AG04449 (cell line): ENCODE measurements around the gene BCL6.
A peak's percentile ranks its signal among the peaks of the same experiment; 100 is the strongest.

ENCODE experiments used
- CTCF ChIA-PET: fragments of 350-600 bp; formaldehyde crosslinking; extraction: SDS; loops from one replicate; lab custom pipeline; 2021; ENCODE audit warnings: antibody characterized with exemption; lab: Yijun Ruan, JAX
- POLR2A ChIA-PET: fragments of 400-600, 350-600 bp; formaldehyde crosslinking; extraction: SDS; loops from one replicate; lab custom pipeline; 2020; ENCODE audit warnings: antibody characterized with exemption, inconsistent platforms; lab: Yijun Ruan, JAX
- DNase-seq: peaks from one replicate; pipeline ENCODE4 v3.0.0-alpha.2; 2010; ENCODE audit warnings: low read depth, low spot score
- H3K4me3 ChIP-seq: 2 replicates; pipeline ENCODE4 v1.5.1; 2011; ENCODE audit warnings: low read depth, mild to moderate bottlenecking, control low read depth, low read length
- TF ChIP-seq, protein P1 (sequence below): IDR thresholded peaks from one replicate; pipeline ENCODE4 v1.5.1; 2011; ENCODE audit warnings: mild to moderate bottlenecking, moderate library complexity, low read length, control low read depth, inconsistent platforms; ENCODE audit not compliant: insufficient read depth; ENCODE audit errors: missing control alignments

BCL6 gene

DNA sequence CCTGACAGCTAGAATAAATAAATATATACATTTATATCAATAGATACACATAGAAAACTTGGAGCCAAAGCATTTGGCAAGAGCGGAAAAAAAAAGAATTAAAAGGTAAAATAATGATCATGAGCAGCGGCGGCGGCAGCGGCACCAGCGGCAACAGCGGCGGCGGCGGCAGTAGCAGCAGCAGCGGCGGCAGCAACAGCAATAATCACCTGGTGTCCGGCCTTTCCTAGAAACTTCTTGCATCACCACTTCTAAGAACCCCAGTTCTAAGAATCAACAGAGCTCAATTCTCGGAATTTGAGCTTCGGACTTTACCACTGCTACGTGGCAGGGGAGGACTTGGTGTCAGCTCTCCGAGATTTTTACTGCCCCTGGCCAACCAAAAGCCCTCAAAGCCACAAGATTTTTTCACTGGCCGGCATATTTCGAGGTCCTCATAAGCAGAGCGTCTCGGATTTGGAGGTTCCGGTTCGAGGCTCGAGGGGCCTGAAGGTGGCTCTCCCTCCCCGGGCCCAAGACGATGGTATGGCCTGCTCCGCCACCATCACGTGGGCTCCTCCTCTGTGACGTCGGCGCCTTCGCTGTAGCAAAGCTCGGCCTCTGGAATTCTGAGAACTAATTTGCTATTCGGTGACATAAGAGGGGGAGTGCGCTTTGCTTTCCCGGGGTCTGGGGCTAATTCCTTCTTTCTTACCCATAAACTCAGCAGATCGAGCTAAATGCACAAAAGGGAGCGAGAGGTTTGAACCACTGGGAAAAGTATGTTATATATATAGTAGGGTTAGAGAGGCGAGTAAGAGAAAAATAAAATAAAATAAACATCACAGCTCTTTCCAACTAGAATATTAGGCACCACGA, at the start of gene BCL6:
TSS of gene BCL6 (minus strand) at position 268 of the 858 bp plus-strand sequence. CDS start 11,775 bp downstream, outside the sequence.
- POLR2A ChIA-PET, result interaction anchor here (0.6 to 1.9 kb wide), 29 partner anchors 14 to 1390 kb away, joined by 3 to 19 read pairs (median 3); partner anchors contain the start of gene LPP
- peak; percentile 96 for DNase-seq
- CTCF ChIA-PET, result interaction anchor here (0.8 to 6.4 kb wide), 9 partner anchors 9 to 1209 kb away, joined by 3 to 72 read pairs (median 3); no protein-coding TSS in a partner anchor
- peak within 1 kb of the TSS; percentile 94 for H3K4me3 ChIP-seq
- TF ChIP-seq, protein P1, sequence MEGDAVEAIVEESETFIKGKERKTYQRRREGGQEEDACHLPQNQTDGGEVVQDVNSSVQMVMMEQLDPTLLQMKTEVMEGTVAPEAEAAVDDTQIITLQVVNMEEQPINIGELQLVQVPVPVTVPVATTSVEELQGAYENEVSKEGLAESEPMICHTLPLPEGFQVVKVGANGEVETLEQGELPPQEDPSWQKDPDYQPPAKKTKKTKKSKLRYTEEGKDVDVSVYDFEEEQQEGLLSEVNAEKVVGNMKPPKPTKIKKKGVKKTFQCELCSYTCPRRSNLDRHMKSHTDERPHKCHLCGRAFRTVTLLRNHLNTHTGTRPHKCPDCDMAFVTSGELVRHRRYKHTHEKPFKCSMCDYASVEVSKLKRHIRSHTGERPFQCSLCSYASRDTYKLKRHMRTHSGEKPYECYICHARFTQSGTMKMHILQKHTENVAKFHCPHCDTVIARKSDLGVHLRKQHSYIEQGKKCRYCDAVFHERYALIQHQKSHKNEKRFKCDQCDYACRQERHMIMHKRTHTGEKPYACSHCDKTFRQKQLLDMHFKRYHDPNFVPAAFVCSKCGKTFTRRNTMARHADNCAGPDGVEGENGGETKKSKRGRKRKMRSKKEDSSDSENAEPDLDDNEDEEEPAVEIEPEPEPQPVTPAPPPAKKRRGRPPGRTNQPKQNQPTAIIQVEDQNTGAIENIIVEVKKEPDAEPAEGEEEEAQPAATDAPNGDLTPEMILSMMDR, result no peak

DNA sequence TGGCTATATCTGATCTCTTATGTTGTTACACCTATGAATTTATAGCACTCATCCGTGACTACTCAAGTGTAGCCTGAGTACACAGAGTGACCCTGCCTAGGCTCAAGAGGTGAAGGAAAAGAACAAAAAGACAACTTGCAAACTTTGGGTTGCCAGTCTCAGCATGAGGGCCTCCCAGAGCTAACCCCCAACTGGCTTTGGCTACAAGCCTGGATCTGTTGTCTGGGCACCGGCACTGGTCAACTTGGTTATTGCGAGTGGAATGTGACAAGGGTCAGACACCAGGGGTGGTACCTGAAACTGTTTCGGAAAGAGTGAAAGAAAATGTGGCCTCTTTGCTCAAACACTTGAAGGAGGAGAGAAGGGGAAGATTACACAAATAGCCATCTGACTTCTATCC, 49.5 kb upstream of the BCL6 start:
- POLR2A ChIA-PET, result no interaction called here
- no peak overlapping the region for H3K4me3 ChIP-seq
- TF ChIP-seq, protein P1, result no peak
- no peak for DNase-seq
- CTCF ChIA-PET, result no interaction called here

DNA sequence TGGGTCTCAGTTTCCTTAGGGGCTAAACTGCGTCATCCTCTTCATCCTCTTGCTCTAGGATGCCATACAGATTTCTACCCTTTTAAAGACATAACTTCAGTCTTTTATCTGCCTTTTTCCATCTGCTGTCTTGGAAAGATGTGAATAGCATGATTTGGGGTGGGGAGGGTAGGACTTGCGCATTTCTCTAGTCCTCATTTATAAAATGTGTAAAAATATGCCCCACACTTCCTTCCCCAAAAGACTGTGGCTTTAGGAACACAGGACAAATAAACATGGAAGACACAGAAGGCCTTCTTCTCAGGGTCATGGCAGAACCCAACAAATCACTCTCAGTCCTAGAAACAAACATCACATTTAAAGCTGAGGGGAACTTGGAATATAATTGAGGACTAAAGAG, 48.4 kb upstream of the BCL6 start:
- DNase-seq, result no peak
- CTCF ChIA-PET, result no interaction called here
- POLR2A ChIA-PET, result no interaction called here

DNA sequence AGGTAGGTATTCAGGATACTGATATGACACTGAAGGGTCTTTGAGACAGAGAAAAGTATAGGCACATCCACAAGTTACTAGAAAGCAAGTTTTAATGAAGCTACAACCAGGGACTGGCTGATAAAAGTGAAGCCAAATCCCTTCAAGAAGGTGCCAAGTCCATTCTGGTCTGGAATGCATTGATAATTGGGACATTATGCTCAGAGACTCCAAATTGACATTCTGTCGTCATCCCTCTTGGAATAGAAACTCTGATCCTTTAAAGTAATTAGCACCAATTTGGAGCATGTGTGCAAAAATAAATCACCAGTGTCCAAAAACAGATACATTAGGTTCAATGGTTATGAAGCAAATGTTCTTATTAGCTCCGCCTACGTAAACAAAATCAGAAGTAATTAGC, 47.3 kb upstream of the BCL6 start:
- no peak overlapping the region for H3K4me3 ChIP-seq
- ChIA-PET CTCF (no interaction called here), POLR2A (no interaction called here)
- TF ChIP-seq, protein P1, result no peak
- DNase-seq, result no peak

More for the DNA sequence above, 48.4 kb upstream of the BCL6 start:
- no peak overlapping the region for H3K4me3 ChIP-seq
- TF ChIP-seq, protein P1, result no peak

DNA sequence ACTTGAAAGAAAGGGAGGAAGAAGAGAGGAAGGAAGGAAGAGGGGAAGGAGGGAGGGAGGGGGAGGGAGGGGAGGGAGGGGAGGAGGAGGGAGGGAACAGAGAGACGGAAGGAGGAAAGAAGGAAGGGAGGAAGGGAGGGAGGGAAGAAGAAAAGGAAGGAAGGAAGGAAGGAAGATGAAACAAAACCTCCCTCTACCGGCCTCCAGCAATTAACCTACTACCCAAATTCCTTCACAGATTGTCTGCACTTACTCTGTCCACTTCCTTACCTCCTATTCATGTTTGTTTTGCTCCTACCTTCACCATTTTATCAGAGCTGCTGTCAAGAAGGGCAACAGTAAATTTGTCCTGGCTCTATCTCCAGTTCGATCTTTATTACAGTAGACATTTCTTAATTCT, 44.6 kb upstream of the BCL6 start:
- CTCF ChIA-PET, result no interaction called here
- POLR2A ChIA-PET, result no interaction called here

More for the DNA sequence above, 44.6 kb upstream of the BCL6 start:
- no peak for DNase-seq
- TF ChIP-seq, protein P1, result no peak
- H3K4me3 ChIP-seq, result no peak overlapping the region
